Measurements from ENCODE around the gene CCR3. TPM values are rescaled to one million over a fixed set of nuclear protein-coding genes. Genes with fewer than 3 reads are reported as not detected.
A peak's percentile ranks its signal among the peaks of the same experiment; 100 is the strongest.

Gene CCR3
- total RNA-seq, 2 experiments from 2014 or later, result not detected

DNA sequence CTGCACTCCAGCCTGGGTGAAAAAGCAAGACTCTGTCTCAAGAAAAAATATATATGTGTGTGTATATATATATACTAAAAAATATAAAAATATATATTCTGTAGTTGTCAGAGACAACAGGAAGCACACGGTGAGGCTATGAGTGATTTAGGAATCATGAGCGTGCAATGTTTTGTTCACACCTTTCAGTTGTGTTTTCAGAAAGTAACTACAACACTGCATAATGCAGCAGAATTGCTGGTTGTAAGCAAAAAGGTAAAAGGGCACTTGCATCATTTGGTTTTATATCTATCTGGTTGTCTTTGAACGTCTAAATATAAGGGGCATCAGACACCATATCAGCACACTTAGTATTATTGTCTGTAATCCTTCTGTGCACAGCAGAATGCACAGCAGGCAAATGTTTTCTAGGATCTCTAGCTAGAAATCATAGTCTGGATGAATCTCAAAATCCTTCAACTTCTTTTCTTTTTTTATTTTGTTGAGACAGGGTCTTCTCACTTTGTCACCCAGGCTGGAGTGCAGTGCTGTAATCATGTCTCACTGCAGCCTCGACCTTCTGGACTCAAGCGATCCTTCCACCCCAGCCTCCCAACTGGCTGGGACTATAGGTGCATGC lies 44.8 kb downstream of the CCR3 start:
- intact Hi-C loops (cut with DNase I, micrococcal nuclease), result loop anchor here in 1 of 2 experiments (1.0 kb wide), 1 partner anchor 7 kb away; no protein-coding TSS in a partner anchor
- no peak overlapping the region for H3K4me3 Mint-ChIP-seq
- peak; percentile 43 for ATAC-seq
- DNase-seq, result no peak
- H3K36me3 Mint-ChIP-seq (ENCODE audit: low read depth), result no peaks in the 10 kb centered on the region
- POLR2A ChIA-PET, result interaction anchor here (0.6 kb wide), 1 partner anchor 142 kb away, joined by 3 read pairs; no protein-coding TSS in a partner anchor
- peaks cover 55% of the 10 kb centered on the region for H3K4me1 Mint-ChIP-seq
- no peak overlapping the region for H3K27ac Mint-ChIP-seq
- peaks cover 20% of the 10 kb centered on the region for H3K27me3 Mint-ChIP-seq
- no peaks in the 10 kb centered on the region for H3K9me3 Mint-ChIP-seq (ENCODE audit: low read depth)
- CTCF ChIA-PET, result no interaction called here

- no peak for DNase-seq
- Mint-ChIP-seq H3K27me3 (peaks cover 10% of the 10 kb centered on the region), H3K4me3 (no peak overlapping the region), H3K36me3 (ENCODE audit: low read depth) (no peaks in the 10 kb centered on the region), H3K9me3 (ENCODE audit: low read depth) (no peaks in the 10 kb centered on the region), H3K4me1 (peaks cover 51% of the 10 kb centered on the region), H3K27ac (no peak overlapping the region)
- ChIA-PET CTCF (no interaction called here), POLR2A (no interaction called here)
- intact Hi-C loops (cut with DNase I, micrococcal nuclease), result no loop called here
- no peak for ATAC-seq
Measured at GRCh38 chr3:46289551-46289950, 47.3 kb downstream of the CCR3 start.

DNA sequence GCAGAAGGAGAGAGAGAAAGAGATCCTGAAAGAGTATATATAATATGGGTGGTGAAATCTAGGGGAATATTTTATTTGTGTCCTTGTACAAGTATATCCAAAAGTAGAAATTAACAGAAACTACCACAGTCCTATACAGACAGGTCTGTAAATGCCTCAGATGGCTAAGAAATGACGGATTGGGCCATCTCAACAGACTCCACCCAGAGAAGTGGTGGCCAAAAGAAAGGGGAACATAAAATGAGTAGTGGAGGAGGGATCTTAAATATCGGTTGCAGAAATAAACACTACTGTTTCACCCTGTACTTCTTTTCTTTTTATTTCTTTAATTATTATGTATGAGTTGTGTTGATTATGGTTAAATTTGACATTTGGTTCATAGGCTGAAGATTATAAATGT lies 47.7 kb downstream of the CCR3 start:
- DNase-seq (no peak), ATAC-seq (no peak)
- intact Hi-C loops (cut with DNase I, micrococcal nuclease), result loop anchor here (5.0 to 10.0 kb wide), 3 partner anchors 83 to 695 kb away; partner anchors contain the start of genes CCR1 (in 1 of the 2), LIMD1 (in 1 of the 2) and SACM1L (in 1 of the 2)
- ChIA-PET CTCF (no interaction called here), POLR2A (no interaction called here)
- Mint-ChIP-seq H3K27ac (no peak overlapping the region), H3K36me3 (ENCODE audit: low read depth) (no peaks in the 10 kb centered on the region), H3K4me3 (no peak overlapping the region), H3K4me1 (peaks cover 52% of the 10 kb centered on the region), H3K9me3 (ENCODE audit: low read depth) (no peaks in the 10 kb centered on the region), H3K27me3 (peaks cover 10% of the 10 kb centered on the region)

DNA sequence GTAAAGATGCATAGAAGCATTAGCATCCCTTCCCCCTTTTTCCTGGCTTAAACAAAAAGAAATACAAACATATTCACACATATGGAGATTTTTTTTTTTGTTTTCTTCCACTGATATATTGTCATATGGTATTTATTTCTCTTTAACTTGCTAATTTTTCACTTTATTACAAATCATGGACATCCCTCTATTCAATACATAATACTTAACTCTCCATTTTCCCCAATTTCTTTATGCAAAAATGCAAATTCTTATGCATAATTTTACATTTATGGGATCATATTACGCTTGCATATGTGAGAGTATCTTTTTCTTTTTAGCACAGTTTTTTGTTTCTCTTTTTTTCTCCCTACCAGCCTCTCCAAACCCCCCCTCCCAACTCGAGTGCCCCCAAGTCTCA lies 48.8 kb downstream of the CCR3 start:
- Mint-ChIP-seq H3K4me3 (no peak overlapping the region), H3K27me3 (peaks cover 12% of the 10 kb centered on the region), H3K36me3 (ENCODE audit: low read depth) (no peaks in the 10 kb centered on the region), H3K4me1 (peaks cover 48% of the 10 kb centered on the region), H3K9me3 (ENCODE audit: low read depth) (no peaks in the 10 kb centered on the region), H3K27ac (no peak overlapping the region)
- intact Hi-C loops (cut with DNase I, micrococcal nuclease), result loop anchor here (5.0 to 10.0 kb wide), 3 partner anchors 84 to 696 kb away; partner anchors contain the start of genes CCR1 (in 1 of the 2), LIMD1 (in 1 of the 2) and SACM1L (in 1 of the 2)
- ChIA-PET CTCF (no interaction called here), POLR2A (no interaction called here)
- DNase-seq (no peak), ATAC-seq (no peak)

GRCh38 chr3:46293035-46293724 lies 50.9 kb downstream of the CCR3 start:
- Mint-ChIP-seq H3K9me3 (ENCODE audit: low read depth) (no peaks in the 10 kb centered on the region), H3K27ac (no peak overlapping the region), H3K27me3 (peaks cover 27% of the 10 kb centered on the region), H3K4me3 (peak overlapping the region; percentile 5), H3K4me1 (peaks cover 53% of the 10 kb centered on the region), H3K36me3 (ENCODE audit: low read depth) (no peaks in the 10 kb centered on the region)
- intact Hi-C loops (cut with DNase I, micrococcal nuclease), result loop anchor here (5.0 to 10.0 kb wide), 3 partner anchors 86 to 698 kb away; partner anchors contain the start of genes CCR1 (in 1 of the 2), LIMD1 (in 1 of the 2) and SACM1L (in 1 of the 2)
- ATAC-seq (no peak), DNase-seq (no peak)
- ChIA-PET POLR2A (no interaction called here), CTCF (interaction anchor here (0.9 to 1.5 kb wide), 5 partner anchors 8 to 85 kb away, joined by 3 to 6 read pairs (median 4); no protein-coding TSS in a partner anchor)

- Mint-ChIP-seq H3K4me3 (peak overlapping the region; percentile 5), H3K4me1 (peaks cover 63% of the 10 kb centered on the region), H3K27ac (peak overlapping the region; percentile 49), H3K36me3 (ENCODE audit: low read depth) (no peaks in the 10 kb centered on the region), H3K9me3 (ENCODE audit: low read depth) (no peaks in the 10 kb centered on the region), H3K27me3 (peaks cover 25% of the 10 kb centered on the region)
- ChIA-PET CTCF (interaction anchor here (0.7 to 1.7 kb wide), 7 partner anchors 9 to 1676 kb away, joined by 3 to 6 read pairs (median 4); partner anchors contain the start of gene CCR5), POLR2A (no interaction called here)
- ATAC-seq, result peak; percentile 94
- peak; percentile 92 for DNase-seq
- intact Hi-C loops (cut with DNase I, micrococcal nuclease), result loop anchor here (1.0 to 10.0 kb wide), 13 partner anchors 8 to 699 kb away; partner anchors contain the start of genes CCR1 (in 1 of the 2), CCR5 (in 1 of the 2), CXCR6 (in 1 of the 2) and LIMD1 (in 1 of the 2)
Measured at GRCh38 chr3:46293991-46294833, 52.0 kb downstream of the CCR3 start.

GRCh38 chr3:46296826-46297225 lies 54.6 kb downstream of the CCR3 start:
- peaks cover 23% of the 10 kb centered on the region for H3K27me3 Mint-ChIP-seq
- DNase-seq (no peak), ATAC-seq (no peak)
- H3K4me3 Mint-ChIP-seq, result no peak overlapping the region
- no peaks in the 10 kb centered on the region for H3K9me3 Mint-ChIP-seq (ENCODE audit: low read depth)
- H3K36me3 Mint-ChIP-seq (ENCODE audit: low read depth), result no peaks in the 10 kb centered on the region
- H3K4me1 Mint-ChIP-seq, result peaks cover 83% of the 10 kb centered on the region
- intact Hi-C loops (cut with DNase I, micrococcal nuclease), result loop anchor here (5.0 to 10.0 kb wide), 3 partner anchors 435 to 702 kb away; partner anchors contain the start of genes LIMD1 (in 1 of the 2) and SACM1L (in 1 of the 2)
- ChIA-PET CTCF (interaction anchor here (0.6 kb wide), 1 partner anchor 64 kb away, joined by 3 read pairs; no protein-coding TSS in a partner anchor), POLR2A (no interaction called here)
- no peak overlapping the region for H3K27ac Mint-ChIP-seq

GRCh38 chr3:46297658-46298423 lies 55.6 kb downstream of the CCR3 start:
- peaks cover 86% of the 10 kb centered on the region for H3K4me1 Mint-ChIP-seq
- no peaks in the 10 kb centered on the region for H3K9me3 Mint-ChIP-seq (ENCODE audit: low read depth)
- no peak overlapping the region for H3K27ac Mint-ChIP-seq
- intact Hi-C loops (cut with DNase I, micrococcal nuclease), result loop anchor here (2.0 to 10.0 kb wide), 8 partner anchors 13 to 703 kb away; partner anchors contain the start of genes LIMD1 (in 1 of the 2) and SACM1L (in 1 of the 2)
- ChIA-PET CTCF (interaction anchor here (1.0 to 3.6 kb wide), 4 partner anchors 36 to 73 kb away, joined by 3 to 30 read pairs (median 4); partner anchors contain the start of genes CCR3 and CCR5), POLR2A (interaction anchor here (1.0 kb wide), 1 partner anchor 72 kb away, joined by 3 read pairs; no protein-coding TSS in a partner anchor)
- ATAC-seq (no peak), DNase-seq (peak; percentile 29)
- no peak overlapping the region for H3K4me3 Mint-ChIP-seq
- H3K36me3 Mint-ChIP-seq (ENCODE audit: low read depth), result no peaks in the 10 kb centered on the region
- H3K27me3 Mint-ChIP-seq, result peaks cover 22% of the 10 kb centered on the region

- DNase-seq (peak; percentile 66), ATAC-seq (peak; percentile 81)
- H3K36me3 Mint-ChIP-seq (ENCODE audit: low read depth), result no peaks in the 10 kb centered on the region
- H3K4me1 Mint-ChIP-seq, result peaks cover 74% of the 10 kb centered on the region
- intact Hi-C loops (cut with DNase I, micrococcal nuclease), result loop anchor here (1.0 to 10.0 kb wide), 12 partner anchors 14 to 704 kb away; partner anchors contain the start of genes CCR5 (in 2 of the 2), LIMD1 (in 1 of the 2) and SACM1L (in 1 of the 2)
- H3K27ac Mint-ChIP-seq, result peak overlapping the region; percentile 75
- H3K4me3 Mint-ChIP-seq, result peak overlapping the region; percentile 11
- CTCF ChIA-PET, result interaction anchor here (0.6 to 3.6 kb wide), 10 partner anchors 14 to 423 kb away, joined by 3 to 30 read pairs (median 6); partner anchors contain the start of gene CCR5
- no peaks in the 10 kb centered on the region for H3K9me3 Mint-ChIP-seq (ENCODE audit: low read depth)
- POLR2A ChIA-PET, result interaction anchor here (0.7 to 1.8 kb wide), 3 partner anchors 14 to 348 kb away, joined by 3 to 23 read pairs (median 5); no protein-coding TSS in a partner anchor
- H3K27me3 Mint-ChIP-seq, result peaks cover 22% of the 10 kb centered on the region
Measured at GRCh38 chr3:46298871-46299607, 56.8 kb downstream of the CCR3 start.

Data from activated CD4-positive, alpha-beta T cell treated with anti-CD3 and anti-CD28 coated beads for 36 hours (primary cell).